HT-29 (cell line): Measurements from ENCODE around the gene INPP5D. TPM values are rescaled to one million over a fixed set of nuclear protein-coding genes. Genes with fewer than 3 reads are reported as not detected.
A peak's percentile ranks its signal among the peaks of the same experiment; 100 is the strongest.
"Not testable (repeated sequence)": the region's sequence is repeated elsewhere in the genome, so short reads cannot be mapped to it uniquely, and the experiment has no call there.

Experiments used
- DNase-seq: peaks from one replicate; pipeline ENCODE4 v3.0.0-alpha.2; 2015; ENCODE audit warnings: low spot score
- total RNA-seq: library from RNA; depleted of rRNA; stranded (reverse); fragments of >200 nt; shearing (Covaris generic); gene quantifications from 2 replicates; pipeline ENCODE4 v1.2.3, GENCODE V29; 2014

Gene INPP5D
- total RNA-seq, 1 experiment from 2014 or later, result 28.6 TPM

DNA sequence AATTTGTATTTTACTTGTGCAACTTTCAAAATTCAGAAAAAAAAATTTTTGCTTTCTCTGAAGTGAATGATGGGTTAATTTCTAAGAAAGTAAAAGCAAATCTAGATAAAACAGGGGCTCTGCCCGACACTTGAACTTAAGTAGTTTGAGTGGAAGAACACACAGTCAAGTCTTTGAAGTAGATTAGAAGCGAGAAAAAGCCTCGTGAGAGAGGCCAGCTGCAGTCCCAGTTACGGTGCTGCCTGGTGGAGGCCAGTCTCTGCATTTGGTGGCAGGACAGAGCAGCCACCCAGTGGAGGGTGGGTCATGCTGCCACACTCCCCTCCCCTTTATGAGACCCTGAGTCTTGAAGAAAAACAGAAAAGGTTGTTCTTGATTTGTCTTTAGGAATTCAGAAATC, 81.8 kb downstream of the INPP5D start:
- no peak for DNase-seq

GRCh38 chr2:233142355-233142897, 82.3 kb downstream of the INPP5D start:
- no peak for DNase-seq

GRCh38 chr2:233143700-233144331, 83.7 kb downstream of the INPP5D start:
- DNase-seq, result no peak

GRCh38 chr2:233145726-233146125, 85.6 kb downstream of the INPP5D start:
- DNase-seq, result no peak

DNA sequence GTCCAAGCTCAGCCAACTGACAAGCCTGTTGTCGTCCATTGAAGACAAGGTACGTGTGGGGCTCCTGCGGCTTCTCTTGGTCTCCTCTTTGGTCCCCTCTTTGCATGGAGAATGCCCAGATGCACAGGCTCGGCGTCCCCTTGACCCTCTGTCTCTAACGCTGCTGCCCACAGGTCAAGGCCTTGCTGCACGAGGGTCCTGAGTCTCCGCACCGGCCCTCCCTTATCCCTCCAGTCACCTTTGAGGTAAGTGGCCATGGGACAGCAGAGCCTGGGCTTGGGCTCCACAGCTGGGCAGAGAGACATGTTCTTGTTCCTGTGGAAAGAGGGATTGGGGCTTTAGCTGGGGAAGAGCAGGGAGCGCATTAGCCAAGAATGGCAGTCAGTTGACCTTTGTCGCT, 86.1 kb downstream of the INPP5D start:
- DNase-seq, result no peak

DNA sequence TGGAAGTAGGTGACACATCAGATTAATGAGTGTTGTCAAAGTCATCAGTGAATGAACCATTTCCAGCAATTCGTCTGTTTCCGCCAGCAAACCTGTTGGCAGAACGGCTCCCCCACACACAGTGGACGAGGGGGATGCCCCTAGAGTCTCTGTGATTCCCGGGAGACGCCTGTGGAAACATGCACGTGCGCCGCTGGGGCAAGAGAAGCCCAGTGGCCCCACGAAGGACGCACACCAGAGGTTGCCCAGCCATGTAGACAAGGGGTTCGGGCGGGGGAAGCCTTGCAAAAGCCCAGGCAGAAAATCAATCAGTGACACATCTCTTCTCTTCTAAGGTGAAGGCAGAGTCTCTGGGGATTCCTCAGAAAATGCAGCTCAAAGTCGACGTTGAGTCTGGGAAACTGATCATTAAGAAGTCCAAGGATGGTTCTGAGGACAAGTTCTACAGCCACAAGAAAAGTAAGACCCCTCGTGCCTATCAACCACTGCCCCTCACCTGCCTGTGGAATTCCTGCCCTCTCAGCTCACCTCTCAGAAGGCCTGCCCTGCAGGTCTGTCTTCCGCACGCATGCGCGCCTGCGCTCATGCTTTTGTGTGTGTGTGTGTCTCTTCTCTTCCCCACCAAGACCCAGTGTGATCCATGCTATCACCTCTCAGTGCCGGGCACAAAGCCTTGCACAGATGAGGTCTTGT, 87.1 kb downstream of the INPP5D start:
- DNase-seq, result no peak

DNA sequence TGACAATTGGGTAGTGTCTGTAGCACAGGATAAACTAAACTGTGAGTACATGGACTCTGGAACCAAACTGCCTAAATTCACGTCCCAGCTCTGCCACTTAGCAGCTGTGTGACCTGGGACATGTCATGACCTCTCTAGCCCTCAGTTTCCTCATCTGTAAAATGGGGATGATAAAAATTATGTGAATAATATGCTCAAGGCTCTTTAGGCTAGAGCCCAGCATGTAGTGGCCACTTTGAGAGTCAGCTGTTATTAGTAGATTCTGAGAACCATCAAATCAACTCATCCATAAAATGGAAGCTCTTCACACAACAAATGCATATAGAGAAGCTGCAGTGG, 87.7 kb downstream of the INPP5D start:
- DNase-seq, result no peak

DNA sequence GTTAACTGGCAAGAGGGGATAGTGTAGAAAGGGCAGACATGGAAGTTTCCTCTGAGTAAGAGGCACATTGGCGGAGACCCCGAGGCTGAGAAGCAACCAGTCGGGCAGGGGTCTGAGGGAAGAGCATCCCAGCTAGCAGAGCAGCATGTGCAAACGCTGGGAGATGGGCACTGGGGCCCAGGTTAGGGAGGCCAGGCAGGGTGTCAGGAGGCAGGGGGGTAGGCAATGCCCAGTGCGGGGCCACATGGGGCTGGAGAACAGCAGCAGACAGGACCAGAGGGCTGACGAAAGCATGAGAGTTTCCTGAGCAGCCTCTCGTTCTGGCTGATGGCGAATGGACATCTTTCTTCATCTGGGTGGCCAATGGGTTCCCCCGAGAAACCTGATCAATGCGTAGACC, 88.2 kb downstream of the INPP5D start:
- DNase-seq, result no peak

- no peak for DNase-seq
These were observed 92.4 kb downstream of the INPP5D start for GRCh38 chr2:233152541-233152940.

DNA sequence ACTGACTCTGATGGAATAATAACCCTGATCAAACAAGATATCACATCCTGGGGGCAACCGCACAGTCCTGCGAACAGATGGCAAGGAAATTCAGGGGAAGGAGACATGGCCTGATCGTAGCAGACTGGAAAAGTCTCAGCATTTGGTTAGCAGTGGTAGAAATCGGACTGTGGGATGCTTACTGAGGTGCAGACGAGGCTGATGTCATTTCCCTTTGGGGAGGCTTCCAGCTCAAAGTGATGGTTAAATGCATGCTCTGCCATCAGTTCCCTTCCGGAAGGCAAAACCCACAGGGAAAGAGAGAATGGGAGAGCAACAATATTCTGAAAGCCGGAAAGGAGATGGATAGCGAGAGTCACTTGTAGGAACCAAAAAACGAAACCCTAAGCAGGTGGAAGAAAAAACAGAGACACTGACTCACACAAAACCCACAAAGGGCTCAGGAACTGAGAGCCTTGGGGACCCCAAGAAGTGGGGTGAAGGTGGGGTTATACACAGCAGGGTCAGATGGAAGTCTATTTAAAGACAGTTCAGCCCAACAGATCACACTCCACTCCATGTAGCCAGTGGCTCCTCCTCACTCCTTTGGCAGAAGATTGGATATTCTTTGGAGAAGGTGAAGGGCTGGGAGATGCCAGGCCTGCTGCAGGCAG, 93.1 kb downstream of the INPP5D start:
- DNase-seq, result no peak

DNA sequence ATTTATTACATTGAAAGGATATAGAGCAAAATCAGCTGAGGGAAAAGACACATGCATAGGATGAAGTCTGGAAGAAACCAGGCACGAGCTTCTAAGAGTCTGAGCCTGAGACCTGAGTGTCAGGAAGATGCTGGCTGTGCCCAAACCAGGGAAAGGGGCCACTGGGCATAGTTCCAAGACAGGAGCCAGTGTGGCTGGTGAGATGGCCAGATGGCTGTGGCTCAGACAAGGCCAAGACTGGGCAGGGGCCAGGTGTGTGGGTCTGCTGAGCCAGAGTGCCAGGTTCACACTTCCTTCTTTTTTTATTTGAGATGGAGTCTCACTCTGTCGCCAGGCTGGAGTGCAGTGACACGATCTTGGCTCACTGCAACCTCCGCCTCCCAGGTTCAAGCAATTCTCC, 95.9 kb downstream of the INPP5D start:
- no peak for DNase-seq

- DNase-seq, result not testable (repeated sequence)
These were observed 96.3 kb downstream of the INPP5D start for GRCh38 chr2:233156461-233156860.

DNA sequence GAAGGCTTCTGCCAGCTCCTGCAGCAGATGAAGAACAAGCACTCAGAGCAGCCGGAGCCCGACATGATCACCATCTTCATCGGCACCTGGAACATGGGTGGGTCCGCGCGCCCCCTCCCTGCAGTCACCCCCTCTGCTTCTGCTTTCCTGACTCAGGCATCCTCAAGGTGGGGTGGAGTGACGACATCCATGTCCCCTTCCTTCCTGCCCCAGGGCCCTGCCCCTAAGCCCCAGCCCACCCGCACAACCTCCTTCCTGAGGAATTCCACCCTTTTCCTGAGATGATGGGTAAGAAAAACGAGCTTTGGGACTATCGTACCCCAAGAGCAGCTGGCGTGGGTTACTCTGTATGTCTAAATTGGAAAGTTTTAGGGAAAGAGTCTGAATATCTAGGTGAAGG, 101.6 kb downstream of the INPP5D start:
- no peak for DNase-seq

DNA sequence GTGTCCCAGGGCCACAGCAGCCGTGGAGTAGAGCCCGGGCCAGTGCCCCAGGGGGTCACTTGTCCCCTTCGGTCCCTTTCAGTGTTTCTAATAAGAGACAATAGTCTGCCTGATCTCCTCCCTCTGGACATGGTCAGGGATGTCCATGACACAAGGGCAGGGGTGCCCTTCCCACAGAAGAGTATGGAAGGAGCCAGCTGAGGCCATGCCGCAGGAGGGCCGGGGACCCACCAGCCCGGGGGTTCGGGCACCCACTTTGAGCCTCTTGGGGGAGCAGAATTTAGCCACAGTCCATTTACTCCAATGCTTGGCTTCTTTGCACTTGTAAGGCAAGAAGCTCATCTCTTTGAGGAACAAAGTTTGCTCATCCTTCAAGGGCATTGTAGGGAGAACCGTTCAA, 102.6 kb downstream of the INPP5D start:
- DNase-seq, result no peak

- DNase-seq, result no peak
These were observed 103.5 kb downstream of the INPP5D start for GRCh38 chr2:233163486-233164103.

- DNase-seq, result no peak
These were observed 104.0 kb downstream of the INPP5D start for GRCh38 chr2:233164128-233164635.

DNA sequence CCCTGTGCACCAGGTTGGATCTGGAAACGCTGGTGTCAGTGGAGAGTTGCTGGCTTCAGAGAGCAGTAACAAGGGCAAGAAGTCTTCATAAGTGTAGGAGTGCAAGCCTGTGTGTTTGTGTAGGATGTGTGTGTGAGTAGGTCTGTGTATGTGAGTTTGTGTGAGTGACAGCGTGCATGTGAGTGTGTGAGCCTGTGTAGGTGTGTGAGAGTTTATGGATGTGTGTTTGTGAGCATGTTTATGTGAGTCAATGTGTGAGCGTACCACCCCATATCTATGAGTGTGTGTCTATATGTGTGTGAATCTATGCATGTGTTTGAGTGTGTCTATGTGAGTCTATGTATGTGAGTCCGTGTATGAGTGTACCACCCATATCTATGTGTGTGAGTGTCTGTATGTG, 104.8 kb downstream of the INPP5D start:
- no peak for DNase-seq

DNA sequence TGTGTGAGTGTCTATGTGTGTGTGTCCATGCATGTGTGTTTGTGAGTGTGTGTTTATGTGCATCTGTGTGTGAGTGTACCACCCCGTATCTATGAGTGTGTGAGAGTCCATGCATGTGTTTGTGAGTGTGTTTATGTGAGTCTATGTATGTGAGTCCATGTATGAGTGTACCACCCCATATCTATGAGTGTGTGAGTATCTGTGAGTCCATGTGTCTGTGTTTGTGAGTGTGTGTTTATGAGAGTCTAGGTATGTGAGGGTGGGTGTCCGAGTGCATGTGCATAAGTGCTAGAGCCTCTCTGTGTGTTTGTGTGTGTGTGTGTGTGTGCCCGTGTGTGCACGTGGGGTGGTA, 105.4 kb downstream of the INPP5D start:
- DNase-seq, result no peak

GRCh38 chr2:233165895-233166661, 105.9 kb downstream of the INPP5D start:
- DNase-seq, result peak; percentile 61

- no peak for DNase-seq
These were observed 108.3 kb downstream of the INPP5D start for GRCh38 chr2:233168445-233168844.

DNA sequence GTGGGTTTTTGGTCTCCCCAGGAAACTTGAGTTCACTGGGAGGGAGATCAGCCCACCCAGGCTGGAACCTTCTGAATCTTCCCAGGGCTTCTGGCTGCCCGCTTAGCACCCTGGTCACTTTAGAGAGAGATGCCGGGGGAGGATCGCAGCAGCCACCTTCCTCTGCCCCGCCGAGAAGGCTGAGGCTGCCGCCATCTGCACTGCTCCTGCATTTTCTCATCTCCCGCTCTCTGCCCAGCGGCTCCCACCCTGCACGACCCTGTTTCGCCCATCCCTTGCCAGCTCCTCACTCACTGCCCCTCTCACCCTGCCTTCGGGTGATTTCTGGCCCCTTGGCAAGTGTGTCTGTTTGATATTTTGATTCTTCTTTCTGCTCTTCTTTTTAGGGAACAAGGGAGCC, 108.8 kb downstream of the INPP5D start:
- no peak for DNase-seq

- no peak for DNase-seq
These were observed 111.2 kb downstream of the INPP5D start for GRCh38 chr2:233171344-233171743.
